ENCODE data around the gene MLC1.

Gene MLC1

DNA sequence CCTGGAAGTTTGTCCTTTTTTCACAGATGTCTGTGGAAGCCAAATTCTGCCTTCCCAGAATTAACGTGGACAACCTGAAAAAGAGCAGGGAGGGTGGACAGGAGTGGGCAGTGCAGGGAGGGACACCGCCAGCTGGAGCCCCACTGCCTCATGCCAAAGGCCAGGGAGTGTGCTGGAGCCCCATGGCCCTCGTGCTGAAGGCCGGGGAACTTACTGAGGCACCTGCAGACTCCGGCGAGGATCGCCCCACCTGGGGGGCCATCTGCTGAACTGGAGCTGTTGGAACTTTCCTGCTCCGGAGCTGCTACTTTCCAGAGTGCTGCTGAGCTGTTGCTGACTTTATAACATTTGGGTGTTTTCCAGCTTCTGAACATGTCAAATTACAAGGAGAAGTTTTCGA lies 39.8 kb upstream of the MLC1 start:
- Histone ChIP-seq H3K36me3 (replicated peaks in 1 of 2; ENCODE audit: control insufficient read depth in 2 of 2, insufficient read depth in 2 of 2, low read length in 2 of 2) (no peaks in the 10 kb centered on the region), H2AK5ac (ENCODE audit: low read depth, low read length) (peak overlapping the region; percentile 81), H3K27ac (replicated peaks; ENCODE audit: low read length) (no peak overlapping the region), H3K14ac (ENCODE audit: low read length) (no peak overlapping the region), H3K18ac (ENCODE audit: low read length) (no peak overlapping the region), H2AFZ (ENCODE audit: low read length) (no peak overlapping the region), H4K91ac (ENCODE audit: low read depth, low read length, poor library complexity) (no peak overlapping the region), H2BK15ac (ENCODE audit: low read length) (no peak overlapping the region), H3K27me3 (ENCODE audit: control insufficient read depth in 3 of 3, insufficient read depth in 3 of 3, low read depth in 1 of 3, low read length in 3 of 3) (peaks cover 0 to 22% (median 0%) of the 10 kb centered on the region in 3 experiments), H3K4me1 (ENCODE audit: control insufficient read depth in 2 of 2, insufficient read depth in 1 of 2, low read depth in 1 of 2, low read length in 2 of 2) (peaks cover 2 to 5% of the 10 kb centered on the region in 2 donors), H3K4ac (ENCODE audit: low read length) (no peak overlapping the region), H3K9ac (ENCODE audit: low read depth, low read length, poor library complexity) (no peak overlapping the region), H2BK5ac (ENCODE audit: low read length) (no peak overlapping the region), H3K23ac (ENCODE audit: low read depth, low read length, poor library complexity) (no peak overlapping the region), H2BK12ac (ENCODE audit: low read length) (no peak overlapping the region), H3K9me3 (replicated peaks in 1 of 2; ENCODE audit: control insufficient read depth in 2 of 2, insufficient read depth in 1 of 2, low read depth in 1 of 2, low read length in 2 of 2) (peaks cover 5 to 13% of the 10 kb centered on the region in 2 donors), H3K4me2 (ENCODE audit: insufficient read depth, low read length, poor library complexity, severe bottlenecking) (no peak overlapping the region), H4K8ac (ENCODE audit: low read depth, low read length) (no peak overlapping the region), H3K79me1 (ENCODE audit: low read depth, low read length) (no peaks in the 10 kb centered on the region), H3K4me3 (ENCODE audit: low read length in 2 of 2) (no peak overlapping the region), H2BK120ac (ENCODE audit: low read depth, low read length) (no peak overlapping the region)
- no peak for DNase-seq (ENCODE audit: low spot score)
- no CpG with 5 or more reads among the region's 9 CpGs for WGBS, 2 donors (ENCODE audit: extremely low coverage in 2 of 2, insufficient read length in 2 of 2, insufficient replicate concordance in 1 of 2)

DNA sequence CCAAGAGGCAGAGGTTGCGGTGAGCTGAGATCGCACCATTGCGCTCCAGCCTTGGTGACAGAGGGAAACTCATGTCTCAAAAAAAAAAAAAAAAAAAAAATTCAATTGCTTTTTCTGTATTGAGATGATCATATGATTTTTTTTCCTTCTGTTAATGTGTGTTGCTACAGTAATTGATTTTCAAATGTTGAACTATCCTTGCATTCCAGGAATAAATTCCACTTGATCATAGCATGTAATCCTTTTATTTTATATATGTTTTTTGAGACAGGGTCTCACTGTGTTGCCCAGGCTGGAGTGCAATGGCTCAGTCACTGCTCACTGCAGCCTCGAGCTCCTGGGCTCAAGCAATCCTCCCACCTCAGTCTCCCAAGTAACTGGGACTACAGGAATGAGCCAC lies 37.9 kb upstream of the MLC1 start:
- no CpG with 5 or more reads among the region's 4 CpGs for WGBS, 2 donors (ENCODE audit: extremely low coverage in 2 of 2, insufficient read length in 2 of 2, insufficient replicate concordance in 1 of 2)
- no peak overlapping the region for H2AK5ac ChIP-seq (ENCODE audit: low read depth, low read length)
- H3K4me1 ChIP-seq (ENCODE audit: control insufficient read depth in 2 of 2, insufficient read depth in 1 of 2, low read depth in 1 of 2, low read length in 2 of 2): peaks cover 2 to 3% of the 10 kb centered on the region in 2 donors
- H2BK5ac ChIP-seq (ENCODE audit: low read length): no peak overlapping the region
- peaks cover 5 to 13% of the 10 kb centered on the region in 2 donors for H3K9me3 ChIP-seq (replicated peaks in 1 of 2; ENCODE audit: control insufficient read depth in 2 of 2, insufficient read depth in 1 of 2, low read depth in 1 of 2, low read length in 2 of 2)
- H3K18ac ChIP-seq (ENCODE audit: low read length): no peak overlapping the region
- no peak overlapping the region for H2BK12ac ChIP-seq (ENCODE audit: low read length)
- no peak overlapping the region for H3K4me2 ChIP-seq (ENCODE audit: insufficient read depth, low read length, poor library complexity, severe bottlenecking)
- H3K14ac ChIP-seq (ENCODE audit: low read length): no peak overlapping the region
- H3K79me1 ChIP-seq (ENCODE audit: low read depth, low read length): no peaks in the 10 kb centered on the region
- H3K27me3 ChIP-seq (ENCODE audit: control insufficient read depth in 3 of 3, insufficient read depth in 3 of 3, low read depth in 1 of 3, low read length in 3 of 3): peaks cover 0 to 32% (median 0%) of the 10 kb centered on the region in 3 experiments
- H4K91ac ChIP-seq (ENCODE audit: low read depth, low read length, poor library complexity): no peak overlapping the region
- no peak overlapping the region for H3K4ac ChIP-seq (ENCODE audit: low read length)
- no peak overlapping the region for H4K8ac ChIP-seq (ENCODE audit: low read depth, low read length)
- no peak overlapping the region for H3K27ac ChIP-seq (replicated peaks; ENCODE audit: low read length)
- no peak for DNase-seq (ENCODE audit: low spot score)
- no peak overlapping the region for H2AFZ ChIP-seq (ENCODE audit: low read length)
- H3K9ac ChIP-seq (ENCODE audit: low read depth, low read length, poor library complexity): no peak overlapping the region
- H2BK15ac ChIP-seq (ENCODE audit: low read length): no peak overlapping the region
- no peak overlapping the region for H3K23ac ChIP-seq (ENCODE audit: low read depth, low read length, poor library complexity)
- no peak overlapping the region for H3K4me3 ChIP-seq (ENCODE audit: low read length in 2 of 2)
- no peak overlapping the region for H2BK120ac ChIP-seq (ENCODE audit: low read depth, low read length)
- H3K36me3 ChIP-seq (replicated peaks in 1 of 2; ENCODE audit: control insufficient read depth in 2 of 2, insufficient read depth in 2 of 2, low read length in 2 of 2): no peaks in the 10 kb centered on the region

DNA sequence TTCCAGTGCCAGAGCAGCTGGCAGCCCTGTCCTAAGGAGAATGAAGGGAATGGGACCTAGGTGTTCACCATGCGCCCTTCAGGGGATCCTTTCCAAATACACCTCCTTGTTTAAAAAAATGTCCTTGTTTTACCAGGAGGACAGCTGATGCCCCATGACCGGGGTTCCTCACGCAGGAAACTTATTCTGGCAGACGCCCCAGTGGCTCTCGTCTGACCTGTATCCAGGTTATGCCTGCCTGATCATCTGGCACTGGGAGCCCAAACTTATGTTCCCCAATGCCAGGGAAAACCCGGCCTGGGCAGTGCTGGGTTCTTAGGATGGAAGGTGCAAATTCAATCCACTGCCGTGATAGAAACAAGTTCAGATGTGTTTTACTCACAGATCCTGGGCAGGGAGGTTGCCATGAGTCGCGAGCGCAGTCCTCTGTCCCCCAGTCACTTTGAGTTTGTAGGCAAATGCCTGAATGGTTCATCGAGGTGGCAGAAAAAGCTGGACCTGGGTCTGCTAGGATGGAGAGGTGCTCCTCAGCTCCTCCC lies 36.0 kb upstream of the MLC1 start:
- Histone ChIP-seq H2BK120ac (ENCODE audit: low read depth, low read length) (no peak overlapping the region), H3K18ac (ENCODE audit: low read length) (no peak overlapping the region), H3K9ac (ENCODE audit: low read depth, low read length, poor library complexity) (no peak overlapping the region), H2BK15ac (ENCODE audit: low read length) (no peak overlapping the region), H3K14ac (ENCODE audit: low read length) (no peak overlapping the region), H3K27ac (replicated peaks; ENCODE audit: low read length) (no peak overlapping the region), H3K23ac (ENCODE audit: low read depth, low read length, poor library complexity) (no peak overlapping the region), H3K36me3 (replicated peaks in 1 of 2; ENCODE audit: control insufficient read depth in 2 of 2, insufficient read depth in 2 of 2, low read length in 2 of 2) (no peaks in the 10 kb centered on the region), H2BK5ac (ENCODE audit: low read length) (no peak overlapping the region), H3K4me1 (ENCODE audit: control insufficient read depth in 2 of 2, insufficient read depth in 1 of 2, low read depth in 1 of 2, low read length in 2 of 2) (peaks cover 2 to 3% of the 10 kb centered on the region in 2 donors), H3K79me1 (ENCODE audit: low read depth, low read length) (no peaks in the 10 kb centered on the region), H4K8ac (ENCODE audit: low read depth, low read length) (no peak overlapping the region), H3K4me3 (ENCODE audit: low read length in 2 of 2) (no peak overlapping the region), H4K91ac (ENCODE audit: low read depth, low read length, poor library complexity) (no peak overlapping the region), H2AK5ac (ENCODE audit: low read depth, low read length) (no peak overlapping the region), H3K4me2 (ENCODE audit: insufficient read depth, low read length, poor library complexity, severe bottlenecking) (no peak overlapping the region), H3K27me3 (ENCODE audit: control insufficient read depth in 3 of 3, insufficient read depth in 3 of 3, low read depth in 1 of 3, low read length in 3 of 3) (peaks cover 0 to 33% (median 0%) of the 10 kb centered on the region in 3 experiments), H3K4ac (ENCODE audit: low read length) (no peak overlapping the region), H2AFZ (ENCODE audit: low read length) (no peak overlapping the region), H3K9me3 (replicated peaks in 1 of 2; ENCODE audit: control insufficient read depth in 2 of 2, insufficient read depth in 1 of 2, low read depth in 1 of 2, low read length in 2 of 2) (peaks cover 3 to 13% of the 10 kb centered on the region in 2 donors), H2BK12ac (ENCODE audit: low read length) (no peak overlapping the region)
- no CpG with 5 or more reads among the region's 11 CpGs for WGBS, 2 donors (ENCODE audit: extremely low coverage in 2 of 2, insufficient read length in 2 of 2, insufficient replicate concordance in 1 of 2)
- DNase-seq (ENCODE audit: low spot score): no peak

DNA sequence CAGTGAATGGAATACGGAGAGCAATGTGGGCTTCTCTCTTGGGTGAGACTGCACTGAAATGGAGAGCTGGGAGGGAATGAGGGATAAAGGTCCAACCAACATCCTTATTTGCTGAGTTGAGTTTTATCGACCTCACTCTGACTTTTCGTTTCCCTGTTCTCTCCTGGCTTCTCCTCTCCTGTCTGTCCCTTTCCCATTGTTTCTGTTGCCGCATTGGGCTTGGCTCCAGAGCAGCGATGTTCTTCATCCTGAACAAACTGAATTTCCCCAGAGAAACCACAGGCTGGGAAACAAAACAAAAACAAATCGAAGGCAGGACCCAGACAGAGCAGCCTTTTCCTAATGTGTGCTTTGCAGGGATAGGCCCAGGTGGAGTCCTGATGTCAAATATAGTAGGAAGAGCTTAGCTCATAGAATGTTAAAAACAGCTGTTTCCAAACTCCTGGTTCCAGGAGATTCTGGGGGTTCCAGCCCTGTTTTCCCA lies 34.6 kb upstream of the MLC1 start:
- Histone ChIP-seq H2AK5ac (ENCODE audit: low read depth, low read length) (no peak overlapping the region), H3K23ac (ENCODE audit: low read depth, low read length, poor library complexity) (no peak overlapping the region), H2BK120ac (ENCODE audit: low read depth, low read length) (no peak overlapping the region), H3K4me1 (ENCODE audit: control insufficient read depth in 2 of 2, insufficient read depth in 1 of 2, low read depth in 1 of 2, low read length in 2 of 2) (peaks cover 2 to 4% of the 10 kb centered on the region in 2 donors), H4K8ac (ENCODE audit: low read depth, low read length) (no peak overlapping the region), H3K4me3 (ENCODE audit: low read length in 2 of 2) (no peak overlapping the region), H3K36me3 (replicated peaks in 1 of 2; ENCODE audit: control insufficient read depth in 2 of 2, insufficient read depth in 2 of 2, low read length in 2 of 2) (no peaks in the 10 kb centered on the region), H2BK15ac (ENCODE audit: low read length) (no peak overlapping the region), H3K14ac (ENCODE audit: low read length) (no peak overlapping the region), H2BK5ac (ENCODE audit: low read length) (no peak overlapping the region), H3K9me3 (replicated peaks in 1 of 2; ENCODE audit: control insufficient read depth in 2 of 2, insufficient read depth in 1 of 2, low read depth in 1 of 2, low read length in 2 of 2) (peaks cover 3 to 13% of the 10 kb centered on the region in 2 donors), H3K18ac (ENCODE audit: low read length) (no peak overlapping the region), H3K27me3 (ENCODE audit: control insufficient read depth in 3 of 3, insufficient read depth in 3 of 3, low read depth in 1 of 3, low read length in 3 of 3) (peaks cover 0 to 35% (median 0%) of the 10 kb centered on the region in 3 experiments), H2AFZ (ENCODE audit: low read length) (no peak overlapping the region), H2BK12ac (ENCODE audit: low read length) (no peak overlapping the region), H3K4ac (ENCODE audit: low read length) (no peak overlapping the region), H3K79me1 (ENCODE audit: low read depth, low read length) (no peaks in the 10 kb centered on the region), H3K9ac (ENCODE audit: low read depth, low read length, poor library complexity) (no peak overlapping the region), H4K91ac (ENCODE audit: low read depth, low read length, poor library complexity) (no peak overlapping the region), H3K27ac (replicated peaks; ENCODE audit: low read length) (no peak overlapping the region), H3K4me2 (ENCODE audit: insufficient read depth, low read length, poor library complexity, severe bottlenecking) (no peak overlapping the region)
- no CpG with 5 or more reads among the region's 6 CpGs for WGBS, 2 donors (ENCODE audit: extremely low coverage in 2 of 2, insufficient read length in 2 of 2, insufficient replicate concordance in 1 of 2)
- no peak for DNase-seq (ENCODE audit: low spot score)
